Activated T-helper 1 cell treated with anti-CD3 and anti-CD28 coated beads, Interleukin-12 subunit alpha, Interleukin-12 subunit beta, Interleukin-2, Interleukin-4 antibody, amounts not matched to agents 30 ng/mL and 10 ng/mL and 1 ng/mL, durations not matched to agents 14 hours and 24 hours and 36 hours (primary cell): ENCODE data around the gene EXOSC6. TPM values are rescaled to one million over a fixed set of nuclear protein-coding genes. Genes with fewer than 3 reads are reported as not detected.
"Not testable (repeated sequence)": the region's sequence is repeated elsewhere in the genome, so short reads cannot be mapped to it uniquely, and the experiment has no call there.

Experiments
- DNase-seq: peaks from one replicate; pipeline ENCODE4 v3.0.0; 2021; ENCODE audit warnings: low spot score
- H3K27ac Mint-ChIP-seq: one replicate; pipeline ENCODE4 v1.8.0; 2021; ENCODE audit warnings: mild to moderate bottlenecking, mixed read lengths
- H3K27me3 Mint-ChIP-seq: one replicate; pipeline ENCODE4 v1.8.0; 2022; ENCODE audit warnings: mild to moderate bottlenecking, moderate library complexity, mixed read lengths; ENCODE audit not compliant: insufficient read depth
- H3K36me3 Mint-ChIP-seq: one replicate; pipeline ENCODE4 v1.8.0; 2021; ENCODE audit warnings: low read depth, mixed read lengths
- H3K4me1 Mint-ChIP-seq: one replicate; pipeline ENCODE4 v1.8.0; 2021; ENCODE audit warnings: low read depth, mixed read lengths
- H3K4me3 Mint-ChIP-seq: one replicate; pipeline ENCODE4 v1.8.0; 2021; ENCODE audit warnings: mild to moderate bottlenecking, moderate library complexity, mixed read lengths
- H3K9me3 Mint-ChIP-seq: one replicate; pipeline ENCODE4 v1.8.0; 2021; ENCODE audit warnings: mixed read lengths
- intact Hi-C: fragments of 100-400 bp; cut with micrococcal nuclease; formaldehyde crosslinking; loops from one replicate; pipeline ENCODE4 v1.15.1; 2024
- total RNA-seq: library from RNA; stranded (reverse); gene quantifications from 2 replicates; pipeline ENCODE4 v1.2.3, GENCODE V29; 2022

EXOSC6 gene
- total RNA-seq, 1 donor from 2014 or later = 40.5 TPM

GRCh38 chr16:70204668-70205405, 46.9 kb downstream of the EXOSC6 start:
- intact Hi-C loops, DNase-seq, H3K27me3 Mint-ChIP-seq, H3K9me3 Mint-ChIP-seq, H3K4me1 Mint-ChIP-seq, H3K4me3 Mint-ChIP-seq, H3K36me3 Mint-ChIP-seq, H3K27ac Mint-ChIP-seq: not testable (repeated sequence)

GRCh38 chr16:70204010-70204409, 47.7 kb downstream of the EXOSC6 start:
- DNase-seq, intact Hi-C loops, H3K9me3 Mint-ChIP-seq, H3K27me3 Mint-ChIP-seq, H3K4me1 Mint-ChIP-seq, H3K27ac Mint-ChIP-seq, H3K4me3 Mint-ChIP-seq, H3K36me3 Mint-ChIP-seq: not testable (repeated sequence)

DNA sequence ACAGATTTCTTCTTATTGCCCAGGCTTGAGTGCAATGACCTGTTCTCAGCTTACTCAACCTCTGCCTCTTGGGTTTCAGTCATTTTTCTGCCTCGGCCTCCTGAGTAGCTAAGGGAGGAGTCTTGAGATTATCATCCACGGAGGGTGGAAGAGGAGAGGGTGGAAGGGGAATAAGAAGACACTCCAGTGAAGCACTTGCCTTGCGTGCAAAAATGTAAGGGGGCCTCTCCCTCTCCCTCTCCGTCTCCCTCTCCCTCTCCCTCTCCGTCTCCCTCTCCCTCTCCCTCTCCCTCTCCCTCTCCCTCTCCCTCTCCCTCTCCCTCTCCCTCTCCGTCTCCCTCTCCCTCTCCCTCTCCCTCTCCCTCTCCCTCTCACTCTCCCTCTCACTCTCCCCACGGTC, 48.2 kb downstream of the EXOSC6 start:
- DNase-seq, H3K4me1 Mint-ChIP-seq, H3K27me3 Mint-ChIP-seq, H3K9me3 Mint-ChIP-seq, intact Hi-C loops, H3K36me3 Mint-ChIP-seq, H3K27ac Mint-ChIP-seq, H3K4me3 Mint-ChIP-seq: not testable (repeated sequence)

GRCh38 chr16:70200063-70200462, 51.7 kb downstream of the EXOSC6 start:
- H3K4me3 Mint-ChIP-seq = not testable (repeated sequence)

GRCh38 chr16:70199170-70199569, 52.6 kb downstream of the EXOSC6 start:
- H3K4me1 Mint-ChIP-seq, H3K4me3 Mint-ChIP-seq, intact Hi-C loops, H3K27me3 Mint-ChIP-seq, H3K27ac Mint-ChIP-seq, H3K36me3 Mint-ChIP-seq, DNase-seq, H3K9me3 Mint-ChIP-seq: not testable (repeated sequence)

More at GRCh38 chr16:70200063-70200462, 51.7 kb downstream of the EXOSC6 start:
- H3K4me1 Mint-ChIP-seq, DNase-seq, H3K27me3 Mint-ChIP-seq, intact Hi-C loops, H3K27ac Mint-ChIP-seq, H3K9me3 Mint-ChIP-seq, H3K36me3 Mint-ChIP-seq: not testable (repeated sequence)

DNA sequence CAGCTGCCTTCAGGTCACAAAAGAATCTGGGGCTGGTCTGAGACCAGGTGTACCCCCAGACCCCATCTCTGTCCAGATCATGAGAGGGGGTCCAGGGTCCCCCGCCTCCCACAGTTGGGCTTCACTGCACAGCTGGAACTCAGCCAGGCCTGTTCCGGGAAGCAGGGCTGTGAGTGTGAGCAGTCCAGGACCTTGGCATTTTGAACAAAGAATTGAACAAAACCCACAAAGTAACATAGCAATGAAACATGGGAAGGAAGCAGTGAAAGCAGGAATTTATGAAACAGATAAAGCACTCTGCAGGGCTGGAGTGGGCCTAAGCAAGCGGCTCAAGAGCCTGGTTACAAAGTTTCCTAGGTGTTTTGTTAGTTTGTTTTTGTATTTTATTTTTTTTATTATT, 53.1 kb downstream of the EXOSC6 start:
- H3K4me1 Mint-ChIP-seq, H3K27me3 Mint-ChIP-seq, H3K27ac Mint-ChIP-seq, H3K9me3 Mint-ChIP-seq, H3K36me3 Mint-ChIP-seq, intact Hi-C loops, DNase-seq, H3K4me3 Mint-ChIP-seq: not testable (repeated sequence)

- H3K36me3 Mint-ChIP-seq, H3K27me3 Mint-ChIP-seq, H3K4me1 Mint-ChIP-seq, H3K27ac Mint-ChIP-seq, H3K4me3 Mint-ChIP-seq, DNase-seq, intact Hi-C loops, H3K9me3 Mint-ChIP-seq: not testable (repeated sequence)
Observed at GRCh38 chr16:70198230-70198629, 53.5 kb downstream of the EXOSC6 start.

GRCh38 chr16:70197611-70198010, 54.1 kb downstream of the EXOSC6 start:
- DNase-seq, H3K36me3 Mint-ChIP-seq, H3K9me3 Mint-ChIP-seq, H3K27me3 Mint-ChIP-seq, H3K4me3 Mint-ChIP-seq, intact Hi-C loops, H3K27ac Mint-ChIP-seq, H3K4me1 Mint-ChIP-seq: not testable (repeated sequence)

Other genes starting within 250 kb of the EXOSC6 start
- 40.7 and 41.4 TPM in 2 replicates for gene PDPR, start 137.6 kb downstream of the EXOSC6 start, total RNA-seq
- gene CLEC18C, start 78.2 kb downstream of the EXOSC6 start, total RNA-seq = 0.17 and 0.47 TPM in 2 replicates
- gene AARS1, start 37.6 kb upstream of the EXOSC6 start, total RNA-seq = 109 and 111 TPM in 2 replicates
- gene DDX19B, start 47.2 kb upstream of the EXOSC6 start, total RNA-seq = 28.0 and 31.2 TPM in 2 replicates
- gene DDX19A, start 95.0 kb upstream of the EXOSC6 start, total RNA-seq = 66.6 and 70.3 TPM in 2 replicates
- gene ST3GAL2, start 187.2 kb upstream of the EXOSC6 start, total RNA-seq = 35.6 and 37.7 TPM in 2 replicates
- gene FCSK, start 202.7 kb upstream of the EXOSC6 start, total RNA-seq = 19.7 and 21.0 TPM in 2 replicates